GM12891 (cell line): ENCODE measurements around the gene SHISA8.

Experiments
- PAX5 ChIP-seq: IDR thresholded peaks from 2 replicates; pipeline ENCODE4 v1.6.1; 2011; ENCODE audit warnings: low read length, moderate library complexity, mild to moderate bottlenecking; ENCODE audit not compliant: insufficient read depth, severe bottlenecking
- POLR2A ChIP-seq: IDR thresholded peaks from 2 replicates; pipeline ENCODE4 v1.6.1; 2011; ENCODE audit warnings: low read depth, low read length, control low read depth

- TF ChIP-seq PAX5 = no peak
- no peak for TF ChIP-seq POLR2A
Observed at GRCh38 chr22:41927813-41928212, 12.9 kb upstream of the SHISA8 start.
